ENCODE measurements around the gene AP4E1. TPM values are rescaled to one million over a fixed set of nuclear protein-coding genes. Genes with fewer than 3 reads are reported as not detected.

Gene AP4E1
- total RNA-seq, 1 donor from 2014 or later = 10.1 TPM

- no peak overlapping the region for H3K4me3 Mint-ChIP-seq
- TF ChIP-seq CTCF (conservative IDR thresholded peaks at IDR 0.05) = no peak
- peaks cover 11% of the 10 kb centered on the region for H3K9me3 Mint-ChIP-seq
- no peak for DNase-seq (ENCODE audit: extremely low spot score, unreplicated experiment)
- H3K4me1 Mint-ChIP-seq (ENCODE audit: unreplicated experiment) = no peaks in the 10 kb centered on the region
- no peak overlapping the region for H3K27ac Mint-ChIP-seq
- peaks cover 55% of the 10 kb centered on the region for H3K36me3 Mint-ChIP-seq
- H3K27me3 Mint-ChIP-seq = no peaks in the 10 kb centered on the region
Observed at GRCh38 chr15:50971115-50971514, 62.6 kb downstream of the AP4E1 start.

DNA sequence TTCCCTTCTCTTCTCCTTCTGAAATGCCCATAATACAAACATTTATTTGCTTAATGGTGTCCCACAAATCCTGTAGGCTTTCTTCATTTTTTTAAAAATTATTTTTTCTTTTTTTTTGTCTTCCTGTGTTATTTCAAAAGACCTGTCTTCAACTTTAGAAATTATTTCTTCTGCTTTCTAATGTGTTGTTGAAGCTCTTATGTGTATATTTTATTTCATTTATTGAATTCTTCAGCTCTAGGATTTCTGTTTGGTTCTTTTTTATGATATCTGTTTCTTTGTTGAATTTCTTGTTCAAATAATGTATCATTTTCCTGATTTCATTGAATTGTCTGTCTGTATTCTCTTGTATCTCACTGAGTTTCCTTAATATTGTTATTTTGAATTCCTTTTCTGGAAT is 63.1 kb downstream of the AP4E1 start:
- TF ChIP-seq CTCF (conservative IDR thresholded peaks at IDR 0.05) = no peak
- H3K27me3 Mint-ChIP-seq = no peaks in the 10 kb centered on the region
- no peak for DNase-seq (ENCODE audit: extremely low spot score, unreplicated experiment)
- H3K4me1 Mint-ChIP-seq (ENCODE audit: unreplicated experiment) = no peaks in the 10 kb centered on the region
- H3K27ac Mint-ChIP-seq = no peak overlapping the region
- H3K9me3 Mint-ChIP-seq = peaks cover 11% of the 10 kb centered on the region
- H3K36me3 Mint-ChIP-seq = peaks cover 55% of the 10 kb centered on the region
- H3K4me3 Mint-ChIP-seq = no peak overlapping the region

GRCh38 chr15:50973605-50974004 is 65.1 kb downstream of the AP4E1 start:
- TF ChIP-seq CTCF (conservative IDR thresholded peaks at IDR 0.05) = no peak
- DNase-seq (ENCODE audit: extremely low spot score, unreplicated experiment) = no peak
- peaks cover 11% of the 10 kb centered on the region for H3K9me3 Mint-ChIP-seq
- no peak overlapping the region for H3K4me3 Mint-ChIP-seq
- H3K27me3 Mint-ChIP-seq = no peaks in the 10 kb centered on the region
- H3K36me3 Mint-ChIP-seq = peaks cover 51% of the 10 kb centered on the region
- no peak overlapping the region for H3K27ac Mint-ChIP-seq
- no peaks in the 10 kb centered on the region for H3K4me1 Mint-ChIP-seq (ENCODE audit: unreplicated experiment)

GRCh38 chr15:50977162-50977561 is 68.7 kb downstream of the AP4E1 start:
- Mint-ChIP-seq H3K4me1 (ENCODE audit: unreplicated experiment) (no peaks in the 10 kb centered on the region), H3K9me3 (peaks cover 5% of the 10 kb centered on the region), H3K4me3 (no peak overlapping the region), H3K27ac (no peak overlapping the region), H3K27me3 (no peaks in the 10 kb centered on the region), H3K36me3 (peaks cover 33% of the 10 kb centered on the region)
- no peak for DNase-seq (ENCODE audit: extremely low spot score, unreplicated experiment)
- TF ChIP-seq CTCF (conservative IDR thresholded peaks at IDR 0.05) = no peak

DNA sequence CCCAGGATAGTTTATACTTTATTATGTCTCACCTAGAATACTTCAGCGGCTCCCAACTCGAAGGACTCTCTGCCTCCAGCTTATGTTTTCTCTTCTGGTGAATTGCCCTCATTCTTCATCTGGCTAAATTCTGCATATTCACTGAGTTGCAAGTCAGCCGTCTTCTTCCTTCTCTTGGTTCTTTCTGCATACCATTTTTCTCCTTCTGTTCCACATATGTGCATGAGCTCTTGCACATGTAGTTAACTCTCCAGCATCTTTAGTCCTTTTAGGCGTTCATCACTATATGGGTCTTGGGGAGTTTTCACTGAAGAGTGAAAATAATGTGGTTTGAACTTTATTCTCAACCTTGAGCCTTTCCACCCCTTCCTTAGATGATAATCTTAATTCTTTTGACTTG is 70.1 kb downstream of the AP4E1 start:
- H3K27me3 Mint-ChIP-seq = no peaks in the 10 kb centered on the region
- no peaks in the 10 kb centered on the region for H3K4me1 Mint-ChIP-seq (ENCODE audit: unreplicated experiment)
- H3K36me3 Mint-ChIP-seq = peaks cover 32% of the 10 kb centered on the region
- DNase-seq (ENCODE audit: extremely low spot score, unreplicated experiment) = no peak
- H3K4me3 Mint-ChIP-seq = no peak overlapping the region
- peaks cover 11% of the 10 kb centered on the region for H3K9me3 Mint-ChIP-seq
- H3K27ac Mint-ChIP-seq = no peak overlapping the region
- no peak for TF ChIP-seq CTCF (conservative IDR thresholded peaks at IDR 0.05)

DNA sequence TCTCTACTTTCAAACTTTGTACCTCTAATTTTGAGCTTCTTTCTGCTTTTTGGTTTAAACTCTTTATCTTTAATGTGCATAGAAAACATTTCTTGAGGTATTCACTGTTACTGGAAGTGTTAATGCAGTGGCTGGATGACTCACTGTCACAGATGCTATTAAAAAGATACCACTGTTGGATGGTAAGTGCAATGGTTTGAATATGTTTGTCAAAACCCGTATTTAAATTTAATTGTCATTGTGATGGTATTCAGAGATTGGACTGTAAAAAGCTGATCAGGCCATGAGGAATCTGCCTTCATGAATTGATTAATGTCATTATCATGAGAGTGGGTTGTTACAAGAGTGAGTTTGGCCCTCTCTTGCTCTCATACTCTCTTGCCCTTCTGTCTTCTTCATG is 70.6 kb downstream of the AP4E1 start:
- peaks cover 34% of the 10 kb centered on the region for H3K36me3 Mint-ChIP-seq
- no peak overlapping the region for H3K27ac Mint-ChIP-seq
- peaks cover 11% of the 10 kb centered on the region for H3K9me3 Mint-ChIP-seq
- TF ChIP-seq CTCF (conservative IDR thresholded peaks at IDR 0.05) = no peak
- H3K27me3 Mint-ChIP-seq = no peaks in the 10 kb centered on the region
- no peaks in the 10 kb centered on the region for H3K4me1 Mint-ChIP-seq (ENCODE audit: unreplicated experiment)
- no peak overlapping the region for H3K4me3 Mint-ChIP-seq
- DNase-seq (ENCODE audit: extremely low spot score, unreplicated experiment) = no peak

Data from type B pancreatic cell (in vitro differentiated cells).